Measurements from ENCODE around the gene FHOD3.

Gene FHOD3

GRCh38 chr18:36826556-36826955 is 529.0 kb downstream of the FHOD3 start:
- TF ChIP-seq CTCF (IDR thresholded peaks at IDR 0.05; ENCODE audit: insufficient read depth, missing control alignments) = no peak
- DNase-seq (ENCODE audit: insufficient read length, low spot score) = no peak
- FAIRE-seq = no peak

GRCh38 chr18:36828157-36828629 is 530.7 kb downstream of the FHOD3 start:
- FAIRE-seq = no peak
- no peak for DNase-seq (ENCODE audit: insufficient read length, low spot score)
- TF ChIP-seq CTCF (IDR thresholded peaks at IDR 0.05; ENCODE audit: insufficient read depth, missing control alignments) = no peak

- DNase-seq (ENCODE audit: insufficient read length, low spot score) = peak; percentile 93
- TF ChIP-seq CTCF (IDR thresholded peaks at IDR 0.05; ENCODE audit: insufficient read depth, missing control alignments) = peak; percentile 46
- FAIRE-seq = no peak
These were observed 531.3 kb downstream of the FHOD3 start, which contains the start of the genes KIAA1328 and TPGS2 for GRCh38 chr18:36828630-36829361. Gene KIAA1328 (plus strand): TSS chr18:36829127. CDS start chr18:36829139, 12 bp downstream. Gene TPGS2 (minus strand): TSS chr18:36829002. CDS start chr18:36828767, 235 bp downstream.
